HG03460 (cell line): ENCODE results near the gene CMTM2.
"Not testable (repeated sequence)": the region's sequence is repeated elsewhere in the genome, so short reads cannot be mapped to it uniquely, and the experiment has no call there.

ENCODE experiments used
- ATAC-seq: cut with Tn5 transposase; IDR thresholded peaks from one replicate; pipeline ENCODE4 v1.9.1; 2021; ENCODE audit not compliant: unreplicated experiment

Gene CMTM2

DNA sequence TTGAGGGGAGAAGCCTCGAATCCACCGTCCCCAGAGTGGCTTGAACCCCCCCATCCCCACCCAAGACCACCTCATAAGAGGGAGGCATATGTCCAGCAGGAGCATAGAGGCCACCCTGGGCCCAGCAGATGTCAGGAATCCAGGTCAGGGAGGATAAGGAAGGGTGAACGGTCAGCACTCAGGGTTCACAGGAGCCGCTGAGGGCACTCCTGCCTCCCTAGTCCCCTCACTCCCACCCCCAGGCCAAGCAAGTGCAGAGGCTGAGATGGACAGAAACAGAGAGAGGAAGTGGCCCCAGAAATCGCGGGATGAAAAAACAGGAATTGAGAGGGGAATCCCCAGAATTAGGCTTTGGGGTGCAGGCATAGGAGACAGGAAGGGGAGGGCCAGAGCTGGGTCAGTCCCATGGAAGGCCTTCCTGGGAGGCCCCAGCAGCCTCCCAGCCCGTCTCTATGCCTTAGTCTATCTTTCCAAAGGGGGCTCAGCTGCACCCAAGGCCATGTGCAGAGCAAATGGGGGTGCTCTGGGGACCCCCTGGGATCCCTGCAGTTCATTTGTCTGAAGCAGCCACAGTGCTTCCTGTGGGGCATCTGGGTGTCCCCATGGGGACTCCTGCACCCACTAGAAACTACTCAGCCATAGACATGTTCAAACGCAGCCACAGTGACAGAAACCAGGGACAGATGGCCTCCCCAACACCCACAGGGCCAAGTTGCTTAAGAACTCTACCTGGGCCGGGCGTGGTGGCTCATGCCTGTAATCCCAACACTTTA, 26.9 kb downstream of the CMTM2 start:
- peak; percentile 64 for ATAC-seq

- peak; percentile 28 for ATAC-seq
These were observed 29.2 kb downstream of the CMTM2 start for GRCh38 chr16:66608241-66609138.

DNA sequence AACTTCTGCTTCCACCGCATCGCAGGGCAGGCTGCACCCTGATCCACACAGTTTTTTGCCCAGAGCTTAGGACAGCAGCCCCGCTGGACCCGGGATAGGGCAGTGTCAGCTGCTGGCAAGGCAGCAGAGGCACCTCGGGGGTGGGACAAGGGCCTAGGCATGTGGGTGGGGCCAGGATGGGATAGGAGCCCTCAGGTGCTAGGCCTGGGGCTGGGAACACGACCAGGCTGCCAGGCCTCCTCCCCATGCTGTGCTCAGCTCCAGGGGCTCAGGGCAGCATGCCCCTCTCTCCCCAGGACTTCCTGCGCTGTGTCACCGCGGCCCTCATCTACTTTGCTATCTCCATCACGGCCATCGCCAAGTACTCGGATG, 29.9 kb downstream of the CMTM2 start:
- no peak for ATAC-seq

DNA sequence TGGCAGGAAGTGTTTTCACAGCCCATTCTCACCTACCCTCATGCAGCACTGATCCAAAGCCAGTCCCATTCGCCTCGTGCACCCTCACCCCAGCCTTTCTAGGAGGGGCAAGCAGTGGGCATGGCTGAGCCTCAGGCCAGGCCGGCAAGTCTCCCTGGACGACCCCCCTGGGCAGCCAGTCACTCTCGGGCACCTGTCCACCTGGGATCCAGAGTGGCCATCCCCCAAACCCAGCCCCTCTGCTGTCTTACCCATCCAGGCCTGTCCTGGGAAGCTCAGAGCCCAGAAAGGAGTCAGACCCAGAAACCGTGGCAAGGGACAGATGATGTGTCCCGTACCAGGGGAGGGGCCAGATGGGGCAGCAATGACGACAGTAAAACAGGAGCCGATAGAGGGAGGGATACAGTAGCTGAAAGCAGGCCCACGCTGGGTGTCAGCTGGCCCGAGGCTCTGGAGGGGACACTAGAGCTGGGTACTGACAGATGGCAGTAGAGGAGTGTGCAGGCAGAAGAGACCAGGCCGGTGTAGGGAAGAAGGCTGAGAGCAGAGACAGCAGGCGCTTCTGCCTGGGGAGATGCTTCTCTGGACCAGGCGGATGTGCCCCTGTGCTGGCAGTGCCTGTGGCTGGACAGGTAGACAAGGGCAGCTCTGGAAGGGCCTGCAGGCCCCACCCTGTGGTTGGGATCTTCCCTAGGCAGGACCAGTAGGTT, 31.0 kb downstream of the CMTM2 start:
- ATAC-seq, result no peak

DNA sequence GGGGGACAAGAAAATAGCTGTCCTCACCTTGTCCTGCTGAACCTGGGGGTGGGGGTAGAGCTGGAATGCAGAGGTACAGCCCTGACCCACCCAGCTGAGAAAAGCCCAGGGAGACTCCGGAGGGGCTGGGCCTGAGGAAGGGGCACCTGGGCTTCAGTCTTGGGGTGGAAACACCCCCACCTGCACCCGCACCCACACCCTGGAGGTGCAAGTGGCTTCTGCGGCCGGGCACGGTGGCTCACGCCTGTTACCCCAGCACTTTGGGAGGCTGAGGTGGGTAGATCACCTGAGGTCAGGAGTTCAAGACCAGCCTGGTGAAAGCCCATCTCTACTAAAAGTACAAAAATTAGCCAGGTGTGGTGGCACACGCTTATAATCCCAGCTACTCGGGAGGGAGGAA, 32.6 kb downstream of the CMTM2 start:
- ATAC-seq, result not testable (repeated sequence)

DNA sequence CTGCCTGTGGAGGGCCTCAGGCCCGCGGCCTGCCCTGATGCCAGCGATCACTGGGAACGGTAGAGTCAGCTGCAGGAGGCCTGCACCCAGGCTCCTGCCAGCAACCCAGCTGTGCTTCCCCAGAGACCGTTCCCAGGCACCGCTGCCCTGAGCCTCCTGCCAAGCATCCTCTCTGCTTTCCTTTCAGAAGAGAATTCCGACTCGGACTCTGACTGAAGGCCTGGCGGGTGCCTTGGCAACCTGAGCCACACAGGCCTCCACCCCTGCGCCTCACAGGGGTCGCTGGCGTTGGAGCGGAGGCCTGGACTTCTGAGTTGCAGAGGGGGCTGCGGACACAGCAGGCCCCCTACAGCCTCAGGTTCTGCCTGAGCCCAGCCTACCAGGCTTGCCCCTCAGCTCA, 33.2 kb downstream of the CMTM2 start:
- ATAC-seq, result no peak

DNA sequence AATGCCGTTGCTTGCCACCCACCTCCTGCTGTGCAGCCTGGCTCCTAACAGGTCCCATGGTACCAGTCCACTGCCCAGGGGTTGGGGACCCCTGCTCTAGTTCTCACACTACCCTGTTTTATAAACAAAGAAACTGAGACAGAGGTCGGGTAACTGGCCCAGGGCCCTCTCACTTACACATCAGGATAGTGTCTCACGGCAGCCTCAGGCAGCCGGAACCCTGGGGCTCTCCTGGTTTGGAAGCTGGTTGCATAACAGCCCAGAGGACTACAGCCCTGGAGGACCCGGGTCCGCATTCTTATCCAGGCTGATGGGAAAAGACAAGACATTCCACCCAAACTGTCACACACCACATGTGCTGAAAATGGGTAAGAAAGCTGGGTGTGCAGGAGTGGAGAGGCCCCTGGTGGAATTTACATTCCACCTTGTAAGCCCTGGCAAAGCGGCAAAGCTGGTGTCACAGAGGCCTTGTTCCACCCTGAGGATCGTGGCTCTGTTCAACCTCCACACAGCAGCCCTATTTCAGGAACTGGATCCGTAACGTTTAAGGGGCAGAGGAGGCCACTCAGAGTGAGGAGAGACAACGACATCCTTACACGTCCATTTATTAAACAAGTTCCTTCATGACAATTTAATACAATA, 35.0 kb downstream of the CMTM2 start:
- ATAC-seq, result no peak

GRCh38 chr16:66616169-66616568, 36.9 kb downstream of the CMTM2 start:
- no peak for ATAC-seq

DNA sequence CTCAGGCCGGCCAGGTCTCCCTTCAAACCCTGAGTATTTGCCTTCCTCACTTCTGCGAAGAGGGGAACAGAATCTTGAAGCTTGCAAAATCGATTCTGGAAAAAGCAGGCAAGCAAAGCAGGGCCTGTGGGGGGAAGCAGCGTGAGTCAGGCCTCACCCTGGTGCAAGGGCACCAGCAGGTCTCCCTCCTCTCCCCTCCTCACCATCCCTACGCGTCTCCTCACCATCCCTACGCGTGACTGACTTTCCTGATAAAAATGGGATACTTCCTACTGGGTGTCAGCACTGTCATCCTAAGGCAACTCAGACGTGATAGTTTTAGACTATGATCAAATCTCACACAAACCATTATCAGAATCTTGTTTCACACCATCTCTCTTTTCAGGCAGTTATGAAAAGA, 37.3 kb downstream of the CMTM2 start:
- no peak for ATAC-seq

GRCh38 chr16:66617010-66617434, 37.8 kb downstream of the CMTM2 start:
- ATAC-seq, result no peak

GRCh38 chr16:66617728-66618127, 38.5 kb downstream of the CMTM2 start:
- no peak for ATAC-seq

DNA sequence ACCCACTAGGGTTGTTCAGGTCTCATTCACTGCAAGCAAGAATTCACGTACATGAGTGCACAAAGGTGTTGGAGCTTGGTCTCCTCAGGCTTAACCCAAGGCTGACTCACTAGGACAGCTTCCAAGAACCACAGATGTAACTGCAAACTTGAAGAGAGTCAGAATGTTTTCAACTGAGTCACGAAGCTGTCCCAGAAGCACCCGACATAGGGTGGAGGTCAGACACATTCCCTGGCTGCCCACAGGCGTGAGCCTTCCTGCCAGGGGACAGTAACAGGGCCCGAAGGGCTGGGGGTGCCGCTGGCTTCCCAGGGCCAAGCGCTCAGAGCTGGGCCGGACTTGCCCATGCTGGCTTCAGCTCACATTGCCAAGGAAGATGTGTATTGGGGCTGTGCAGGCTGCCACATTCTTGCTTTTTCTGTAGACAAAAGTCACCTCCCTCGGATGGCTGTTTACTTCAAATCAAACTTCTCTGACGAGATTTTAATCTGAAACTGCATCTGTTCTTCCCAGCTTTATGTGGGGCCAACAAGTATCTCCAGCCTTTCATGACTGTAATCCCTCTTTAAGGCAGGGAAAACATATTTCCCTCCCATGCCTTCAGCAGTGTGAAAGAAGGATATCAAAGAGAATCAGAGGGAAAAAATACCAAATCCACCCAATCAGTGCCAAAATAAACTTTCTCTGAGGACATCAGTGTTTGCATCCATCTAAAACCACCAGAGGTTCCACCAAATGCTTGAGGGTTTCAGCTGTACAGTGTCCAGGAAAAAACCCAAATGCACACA, 39.5 kb downstream of the CMTM2 start:
- ATAC-seq, result no peak

- ATAC-seq, result no peak
These were observed 40.5 kb downstream of the CMTM2 start for GRCh38 chr16:66619534-66620428.

GRCh38 chr16:66620429-66620795, 41.1 kb downstream of the CMTM2 start:
- ATAC-seq, result no peak

GRCh38 chr16:66621973-66622372, 42.7 kb downstream of the CMTM2 start:
- ATAC-seq, result no peak

GRCh38 chr16:66622863-66623262, 43.6 kb downstream of the CMTM2 start:
- ATAC-seq, result no peak

GRCh38 chr16:66623755-66624154, 44.5 kb downstream of the CMTM2 start:
- no peak for ATAC-seq

DNA sequence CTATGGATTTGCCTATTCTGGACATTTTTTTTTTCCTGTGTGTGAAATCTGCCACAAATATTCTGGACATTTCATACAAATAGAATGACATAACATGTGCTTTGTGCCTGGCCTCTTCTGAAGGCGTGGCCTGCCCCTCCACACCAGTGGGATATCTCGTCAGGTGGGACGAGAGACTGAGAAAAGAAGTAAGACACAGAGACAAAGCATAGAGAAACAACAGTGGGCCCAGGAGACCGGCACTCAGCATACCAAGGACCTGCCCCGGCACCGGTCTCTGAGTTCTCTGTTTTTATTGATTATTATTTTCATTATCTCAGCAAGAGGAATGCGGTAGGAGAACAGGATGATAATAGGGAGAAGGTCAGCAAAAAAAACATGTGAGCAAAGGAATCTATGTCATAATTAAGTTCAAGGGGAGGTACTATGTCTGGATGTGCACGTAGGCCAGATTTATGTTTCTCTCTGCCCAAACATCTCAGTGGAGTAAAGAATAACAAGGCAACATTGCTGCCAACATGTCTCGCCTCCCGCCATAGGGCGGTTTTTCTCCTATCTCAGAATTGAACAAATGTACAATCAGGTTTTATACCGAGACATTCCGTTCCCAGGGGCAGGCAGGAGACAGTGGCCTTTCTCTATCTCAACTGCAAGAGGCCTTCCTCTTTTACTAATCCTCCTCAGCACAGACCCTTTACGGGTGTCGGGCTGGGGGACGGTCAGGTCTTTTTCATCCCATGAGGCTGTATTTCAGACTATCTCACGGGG, 48.5 kb downstream of the CMTM2 start:
- not testable (repeated sequence) for ATAC-seq

GRCh38 chr16:66629856-66630255, 50.6 kb downstream of the CMTM2 start:
- ATAC-seq, result no peak
